ENCODE measurements around the gene SLC25A12. TPM values are rescaled to one million over a fixed set of nuclear protein-coding genes. Genes with fewer than 3 reads are reported as not detected.
A peak's percentile ranks its signal among the peaks of the same experiment; 100 is the strongest.

SLC25A12 gene
- total RNA-seq, 1 experiment from 2014 or later = 5.3 TPM

DNA sequence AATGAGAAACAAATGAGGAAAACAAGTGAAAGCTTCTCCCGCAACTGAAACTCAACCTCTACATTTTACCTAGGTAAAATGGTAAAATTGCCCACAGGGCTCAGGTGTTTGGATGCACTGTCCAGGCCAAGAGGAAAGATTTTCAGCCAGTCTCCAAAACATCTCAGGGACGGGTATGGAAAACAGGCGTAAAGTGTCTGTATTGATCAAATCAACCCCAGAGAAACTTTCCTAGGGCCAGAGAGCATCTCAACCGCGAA lies 27.9 kb upstream of the SLC25A12 start:
- Mint-ChIP-seq H3K4me3 (ENCODE audit: unreplicated experiment) (peak overlapping the region; percentile 98), H3K9me3 (ENCODE audit: unreplicated experiment) (no peaks in the 10 kb centered on the region), H3K36me3 (ENCODE audit: insufficient read depth, unreplicated experiment) (peaks cover 25% of the 10 kb centered on the region), H3K27ac (ENCODE audit: unreplicated experiment) (peak overlapping the region; percentile 97), H3K4me1 (ENCODE audit: low read depth, unreplicated experiment) (peaks cover 9% of the 10 kb centered on the region), H3K27me3 (ENCODE audit: insufficient read depth, unreplicated experiment) (no peaks in the 10 kb centered on the region)
- Histone ChIP-seq H3K9me3 (no peaks in the 10 kb centered on the region), H3K4me3 (ENCODE audit: low read depth, low read length) (peak overlapping the region; percentile 30), H3K27me3 (replicated peaks; ENCODE audit: control insufficient read depth, insufficient read depth, low read length) (no peaks in the 10 kb centered on the region), H3K4me1 (peaks cover 18% of the 10 kb centered on the region), H3K36me3 (ENCODE audit: control insufficient read depth, insufficient read depth, low read length) (no peaks in the 10 kb centered on the region)
- no peak for DNase-seq
- CTCF ChIA-PET = interaction anchor here (0.5 to 1.3 kb wide), 9 partner anchors 20 to 1105 kb away, joined by 3 to 6 read pairs (median 3); partner anchors contain the start of genes DLX2, GAD1 and SLC25A12
- BruUV-seq (replicated peaks) = no TSS peak
- TF ChIP-seq, protein P1, sequence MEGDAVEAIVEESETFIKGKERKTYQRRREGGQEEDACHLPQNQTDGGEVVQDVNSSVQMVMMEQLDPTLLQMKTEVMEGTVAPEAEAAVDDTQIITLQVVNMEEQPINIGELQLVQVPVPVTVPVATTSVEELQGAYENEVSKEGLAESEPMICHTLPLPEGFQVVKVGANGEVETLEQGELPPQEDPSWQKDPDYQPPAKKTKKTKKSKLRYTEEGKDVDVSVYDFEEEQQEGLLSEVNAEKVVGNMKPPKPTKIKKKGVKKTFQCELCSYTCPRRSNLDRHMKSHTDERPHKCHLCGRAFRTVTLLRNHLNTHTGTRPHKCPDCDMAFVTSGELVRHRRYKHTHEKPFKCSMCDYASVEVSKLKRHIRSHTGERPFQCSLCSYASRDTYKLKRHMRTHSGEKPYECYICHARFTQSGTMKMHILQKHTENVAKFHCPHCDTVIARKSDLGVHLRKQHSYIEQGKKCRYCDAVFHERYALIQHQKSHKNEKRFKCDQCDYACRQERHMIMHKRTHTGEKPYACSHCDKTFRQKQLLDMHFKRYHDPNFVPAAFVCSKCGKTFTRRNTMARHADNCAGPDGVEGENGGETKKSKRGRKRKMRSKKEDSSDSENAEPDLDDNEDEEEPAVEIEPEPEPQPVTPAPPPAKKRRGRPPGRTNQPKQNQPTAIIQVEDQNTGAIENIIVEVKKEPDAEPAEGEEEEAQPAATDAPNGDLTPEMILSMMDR (IDR thresholded peaks at IDR 0.05; ENCODE audit: insufficient read depth in 1 of 2, low read depth in 1 of 2, low read length in 1 of 2, severe bottlenecking in 1 of 2, unreplicated experiment in 1 of 2) = no peak
- intact Hi-C loops (cut with micrococcal nuclease; ENCODE audit: unreplicated experiment) = loop anchor here (1.0 kb wide), 1 partner anchor 28 kb away; the partner anchor contains the start of gene SLC25A12
- POLR2A ChIA-PET = interaction anchor here (0.7 to 1.9 kb wide), 5 partner anchors 28 to 235 kb away, joined by 3 to 11 read pairs (median 6); partner anchors contain the start of genes DLX1, DLX2, DYNC1I2 and SLC25A12

DNA sequence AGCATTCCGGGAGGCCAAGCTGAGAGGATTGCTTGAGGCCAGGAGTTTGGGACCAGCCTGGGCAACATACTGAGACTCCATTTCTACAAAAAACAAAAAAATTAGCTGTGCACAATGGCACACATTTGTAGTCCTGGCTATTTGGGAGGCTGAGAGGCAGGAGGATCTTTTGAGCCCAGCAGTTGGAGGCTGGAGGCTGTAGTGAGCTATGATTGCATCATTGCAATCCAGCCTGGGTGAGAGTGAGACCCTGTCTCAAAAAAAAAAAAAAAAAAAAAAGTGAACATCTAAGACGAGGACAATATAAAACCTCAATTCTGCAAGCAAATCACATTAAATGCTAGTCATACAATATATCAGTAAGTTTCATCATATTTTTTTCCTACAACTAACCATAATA lies 25.4 kb upstream of the SLC25A12 start:
- H3K4me1 ChIP-seq = peaks cover 15% of the 10 kb centered on the region
- H3K9me3 Mint-ChIP-seq (ENCODE audit: unreplicated experiment) = no peaks in the 10 kb centered on the region
- H3K4me3 Mint-ChIP-seq (ENCODE audit: unreplicated experiment) = no peak overlapping the region
- H3K27me3 Mint-ChIP-seq (ENCODE audit: insufficient read depth, unreplicated experiment) = no peaks in the 10 kb centered on the region
- no peaks in the 10 kb centered on the region for H3K27me3 ChIP-seq (replicated peaks; ENCODE audit: control insufficient read depth, insufficient read depth, low read length)
- POLR2A ChIA-PET = no interaction called here
- H3K27ac Mint-ChIP-seq (ENCODE audit: unreplicated experiment) = no peak overlapping the region
- intact Hi-C loops (cut with micrococcal nuclease; ENCODE audit: unreplicated experiment) = no loop called here
- peaks cover 11% of the 10 kb centered on the region for H3K36me3 Mint-ChIP-seq (ENCODE audit: insufficient read depth, unreplicated experiment)
- CTCF ChIA-PET = no interaction called here
- peaks cover 9% of the 10 kb centered on the region for H3K4me1 Mint-ChIP-seq (ENCODE audit: low read depth, unreplicated experiment)
- TF ChIP-seq, protein P1 (IDR thresholded peaks at IDR 0.05; ENCODE audit: insufficient read depth in 1 of 2, low read depth in 1 of 2, low read length in 1 of 2, severe bottlenecking in 1 of 2, unreplicated experiment in 1 of 2) = no peak
- no peaks in the 10 kb centered on the region for H3K9me3 ChIP-seq
- no peak for DNase-seq
- no peak overlapping the region for H3K4me3 ChIP-seq (ENCODE audit: low read depth, low read length)
- no TSS peak for BruUV-seq (replicated peaks)
- no peaks in the 10 kb centered on the region for H3K36me3 ChIP-seq (ENCODE audit: control insufficient read depth, insufficient read depth, low read length)

DNA sequence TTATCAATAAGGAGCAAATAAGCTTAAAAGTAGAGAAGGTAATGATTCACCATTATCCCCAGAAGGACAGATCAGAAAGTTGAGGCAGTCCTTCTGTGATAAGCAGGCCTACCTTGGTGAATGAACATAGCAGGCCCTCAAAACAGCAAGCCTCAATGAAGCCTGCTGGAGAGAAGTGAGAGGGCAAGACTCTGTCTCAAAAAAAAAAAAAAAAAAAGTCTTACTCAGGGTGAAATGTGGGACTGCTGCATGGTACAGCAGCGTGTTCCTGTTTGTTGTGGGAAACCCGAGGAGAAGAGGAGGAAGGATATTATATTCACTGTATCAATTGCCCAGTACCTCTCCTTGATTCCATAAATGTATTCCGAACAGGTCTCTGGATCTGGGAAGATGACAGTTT lies 19.5 kb upstream of the SLC25A12 start:
- intact Hi-C loops (cut with micrococcal nuclease; ENCODE audit: unreplicated experiment) = no loop called here
- Histone ChIP-seq H3K4me1 (no peaks in the 10 kb centered on the region), H3K9me3 (peaks cover 12% of the 10 kb centered on the region), H3K36me3 (ENCODE audit: control insufficient read depth, insufficient read depth, low read length) (no peaks in the 10 kb centered on the region), H3K4me3 (ENCODE audit: low read depth, low read length) (no peak overlapping the region), H3K27me3 (replicated peaks; ENCODE audit: control insufficient read depth, insufficient read depth, low read length) (no peaks in the 10 kb centered on the region)
- no peaks in the 10 kb centered on the region for H3K27me3 Mint-ChIP-seq (ENCODE audit: insufficient read depth, unreplicated experiment)
- CTCF ChIA-PET = no interaction called here
- TF ChIP-seq, protein P1 (IDR thresholded peaks at IDR 0.05; ENCODE audit: insufficient read depth in 1 of 2, low read depth in 1 of 2, low read length in 1 of 2, severe bottlenecking in 1 of 2, unreplicated experiment in 1 of 2) = no peak
- DNase-seq = no peak
- BruUV-seq (replicated peaks) = no TSS peak
- H3K4me1 Mint-ChIP-seq (ENCODE audit: low read depth, unreplicated experiment) = no peaks in the 10 kb centered on the region
- no peaks in the 10 kb centered on the region for H3K36me3 Mint-ChIP-seq (ENCODE audit: insufficient read depth, unreplicated experiment)
- H3K4me3 Mint-ChIP-seq (ENCODE audit: unreplicated experiment) = no peak overlapping the region
- no peaks in the 10 kb centered on the region for H3K9me3 Mint-ChIP-seq (ENCODE audit: unreplicated experiment)
- POLR2A ChIA-PET = interaction anchor here (0.5 kb wide), 1 partner anchor 342 kb away, joined by 3 read pairs; no protein-coding TSS in a partner anchor
- no peak overlapping the region for H3K27ac Mint-ChIP-seq (ENCODE audit: unreplicated experiment)
